Measurements from ENCODE around the gene CRHR1. TPM values are rescaled to one million over a fixed set of nuclear protein-coding genes. Genes with fewer than 3 reads are reported as not detected.

CRHR1 gene
- polyA plus RNA-seq, 3 donors, result not detected

GRCh38 chr17:45808845-45809244, 24.7 kb downstream of the CRHR1 start:
- no peak overlapping the region for H3K27ac ChIP-seq (ENCODE audit: low read depth in 1 of 2, low read length in 2 of 2)
- H2AFZ ChIP-seq (ENCODE audit: insufficient read depth, low read depth, low read length, poor library complexity, severe bottlenecking), result no peak overlapping the region
- DNase-seq, result no peak
- H3K4me2 ChIP-seq (replicated peaks; ENCODE audit: extremely low read depth, low read length, poor library complexity, severe bottlenecking), result no peak overlapping the region
- H3K27me3 ChIP-seq (ENCODE audit: control insufficient read depth in 2 of 2, insufficient read depth in 2 of 2, low read length in 2 of 2), result no peaks in the 10 kb centered on the region
- Mint-ChIP-seq H3K36me3 (no peaks in the 10 kb centered on the region), H3K9me3 (no peaks in the 10 kb centered on the region), H3K27ac (no peak overlapping the region), H3K4me3 (peak overlapping the region in 1 of 2 donors; percentile 8), H3K4me1 (no peaks in the 10 kb centered on the region), H3K27me3 (ENCODE audit: low read depth in 3 of 3) (peaks cover 8 to 20% (median 9%) of the 10 kb centered on the region in 3 donors)
- no peak for TF ChIP-seq CTCF (IDR thresholded peaks at IDR 0.05)
- H4K20me1 ChIP-seq (ENCODE audit: insufficient read depth, low read length), result no peaks in the 10 kb centered on the region
- intact Hi-C loops (cut with micrococcal nuclease), result no loop called here
- WGBS (ENCODE audit: insufficient coverage), result 100% methylated on average over 1 of the region's 1 CpG
- H3K79me2 ChIP-seq (ENCODE audit: insufficient read depth, low read length), result no peaks in the 10 kb centered on the region
- H3K9ac ChIP-seq (ENCODE audit: insufficient read depth, low read length, poor library complexity, severe bottlenecking), result no peak overlapping the region
- H3K4me1 ChIP-seq (ENCODE audit: control insufficient read depth in 1 of 2, insufficient read depth in 2 of 2, low read length in 2 of 2), result no peaks in the 10 kb centered on the region
- no peak overlapping the region for H3K4me3 ChIP-seq (replicated peaks in 1 of 3; ENCODE audit: low read depth in 2 of 3, low read length in 3 of 3)
- no peaks in the 10 kb centered on the region for H3K9me3 ChIP-seq (replicated peaks in 1 of 2; ENCODE audit: control insufficient read depth in 1 of 2, insufficient read depth in 1 of 2, low read length in 2 of 2)
- H3K36me3 ChIP-seq (replicated peaks in 1 of 2; ENCODE audit: control insufficient read depth in 1 of 2, insufficient read depth in 2 of 2, low read length in 2 of 2), result no peaks in the 10 kb centered on the region

- H3K27me3 Mint-ChIP-seq (ENCODE audit: low read depth in 3 of 3), result peaks cover 7 to 21% (median 13%) of the 10 kb centered on the region in 3 donors
- H3K27ac Mint-ChIP-seq, result no peak overlapping the region
- H3K36me3 Mint-ChIP-seq, result no peaks in the 10 kb centered on the region
- 92% methylated on average over 8 of the region's 15 CpGs for WGBS (ENCODE audit: insufficient coverage)
- no peaks in the 10 kb centered on the region for H3K4me1 Mint-ChIP-seq
- no peak overlapping the region for H3K9ac ChIP-seq (ENCODE audit: insufficient read depth, low read length, poor library complexity, severe bottlenecking)
- H3K79me2 ChIP-seq (ENCODE audit: insufficient read depth, low read length), result no peaks in the 10 kb centered on the region
- no peak overlapping the region for H2AFZ ChIP-seq (ENCODE audit: insufficient read depth, low read depth, low read length, poor library complexity, severe bottlenecking)
- no peaks in the 10 kb centered on the region for H3K9me3 ChIP-seq (replicated peaks in 1 of 2; ENCODE audit: control insufficient read depth in 1 of 2, insufficient read depth in 1 of 2, low read length in 2 of 2)
- no peak for TF ChIP-seq CTCF (IDR thresholded peaks at IDR 0.05)
- H3K9me3 Mint-ChIP-seq, result peaks cover 0 to 1% (median 0%) of the 10 kb centered on the region in 7 donors
- H3K27ac ChIP-seq (ENCODE audit: low read depth in 1 of 2, low read length in 2 of 2), result no peak overlapping the region
- H3K4me3 ChIP-seq (replicated peaks in 1 of 3; ENCODE audit: low read depth in 2 of 3, low read length in 3 of 3), result no peak overlapping the region
- no peaks in the 10 kb centered on the region for H3K36me3 ChIP-seq (replicated peaks in 1 of 2; ENCODE audit: control insufficient read depth in 1 of 2, insufficient read depth in 2 of 2, low read length in 2 of 2)
- intact Hi-C loops (cut with micrococcal nuclease), result no loop called here
- H3K4me3 Mint-ChIP-seq, result no peak overlapping the region
- no peaks in the 10 kb centered on the region for H4K20me1 ChIP-seq (ENCODE audit: insufficient read depth, low read length)
- DNase-seq, result no peak
- no peaks in the 10 kb centered on the region for H3K4me1 ChIP-seq (ENCODE audit: control insufficient read depth in 1 of 2, insufficient read depth in 2 of 2, low read length in 2 of 2)
- no peak overlapping the region for H3K4me2 ChIP-seq (replicated peaks; ENCODE audit: extremely low read depth, low read length, poor library complexity, severe bottlenecking)
- no peaks in the 10 kb centered on the region for H3K27me3 ChIP-seq (ENCODE audit: control insufficient read depth in 2 of 2, insufficient read depth in 2 of 2, low read length in 2 of 2)
Measured at GRCh38 chr17:45809499-45809898, 25.4 kb downstream of the CRHR1 start.

Data from CD14-positive monocyte (primary cell).